Erythroblast (primary cell): ENCODE measurements around the gene C2orf80.

Experiments
- GATA1 ChIP-seq: IDR thresholded peaks from 2 replicates; pipeline ENCODE4 v1.6.1; 2011; ENCODE audit warnings: low read depth, mild to moderate bottlenecking, control low read depth, low read length, moderate library complexity
- POLR2A ChIP-seq: IDR thresholded peaks from 2 replicates; pipeline ENCODE4 v1.6.1; 2011; ENCODE audit warnings: mild to moderate bottlenecking, low read length

- no peak for TF ChIP-seq POLR2A
- no peak for TF ChIP-seq GATA1
Measured at GRCh38 chr2:208186465-208186864, 3.4 kb downstream of the C2orf80 start.
